Activated CD4-positive, alpha-beta T cell treated with anti-CD3 and anti-CD28 coated beads for 48 hours (primary cell): ENCODE results near the gene ISG15.
"Not testable (repeated sequence)": the region's sequence is repeated elsewhere in the genome, so short reads cannot be mapped to it uniquely, and the experiment has no call there.

ENCODE experiments used
- DNase-seq: peaks from one replicate; pipeline ENCODE4 v3.0.0-alpha.2; 2020

Gene ISG15

GRCh38 chr1:995665-996633 lies 17.3 kb upstream of the ISG15 start:
- DNase-seq, result no peak

- DNase-seq, result no peak
Measured at GRCh38 chr1:996851-997712, 16.2 kb upstream of the ISG15 start.

- no peak for DNase-seq
Measured at GRCh38 chr1:997713-997992, 15.6 kb upstream of the ISG15 start.

GRCh38 chr1:997993-998744 lies 15.1 kb upstream of the ISG15 start:
- no peak for DNase-seq

- DNase-seq, result no peak
Measured at GRCh38 chr1:998745-998994, 14.6 kb upstream of the ISG15 start.

DNA sequence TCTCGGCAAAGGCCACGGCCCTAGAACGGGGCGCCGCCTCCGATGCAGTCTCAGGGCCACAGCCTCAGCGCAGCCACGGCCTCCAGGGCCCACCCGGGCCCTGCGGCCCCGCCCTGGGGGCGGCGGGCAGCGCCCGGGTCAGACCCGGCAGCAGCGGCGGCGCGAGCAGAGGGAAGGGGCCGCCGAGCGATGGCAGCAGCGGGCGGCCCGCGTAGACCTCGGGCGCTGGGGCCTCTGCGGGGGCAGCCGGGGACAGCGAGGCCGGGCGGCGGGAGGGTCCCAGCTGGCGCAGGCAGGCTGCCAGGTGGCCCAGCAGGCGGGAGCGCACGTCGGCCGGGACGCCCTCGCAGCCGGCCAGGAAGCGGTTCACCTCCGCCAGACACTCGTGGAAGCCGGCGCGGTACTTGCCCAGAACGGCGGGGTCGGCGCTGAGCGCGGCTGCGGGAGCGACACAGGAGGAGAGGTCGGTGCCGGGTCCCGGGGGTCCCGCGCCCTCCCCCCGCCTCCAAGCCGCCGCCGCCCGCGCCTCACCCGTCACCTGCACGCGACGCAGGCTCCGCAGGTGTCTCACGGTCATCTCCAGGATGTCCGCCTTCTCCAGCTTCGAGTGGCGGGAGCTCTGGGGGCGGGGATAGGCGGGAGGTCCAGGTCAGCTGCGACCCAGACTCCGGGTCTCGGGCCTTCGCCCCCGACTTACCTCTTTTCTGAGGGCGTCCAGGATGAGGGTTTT lies 14.1 kb upstream of the ISG15 start:
- no peak for DNase-seq

GRCh38 chr1:999725-1000356 lies 13.5 kb upstream of the ISG15 start, which contains the start of gene HES4:
HES4 (minus strand) TSS chr1:1000097; CDS start chr1:999973, 124 bp downstream.
- DNase-seq, result peak; percentile 76

DNA sequence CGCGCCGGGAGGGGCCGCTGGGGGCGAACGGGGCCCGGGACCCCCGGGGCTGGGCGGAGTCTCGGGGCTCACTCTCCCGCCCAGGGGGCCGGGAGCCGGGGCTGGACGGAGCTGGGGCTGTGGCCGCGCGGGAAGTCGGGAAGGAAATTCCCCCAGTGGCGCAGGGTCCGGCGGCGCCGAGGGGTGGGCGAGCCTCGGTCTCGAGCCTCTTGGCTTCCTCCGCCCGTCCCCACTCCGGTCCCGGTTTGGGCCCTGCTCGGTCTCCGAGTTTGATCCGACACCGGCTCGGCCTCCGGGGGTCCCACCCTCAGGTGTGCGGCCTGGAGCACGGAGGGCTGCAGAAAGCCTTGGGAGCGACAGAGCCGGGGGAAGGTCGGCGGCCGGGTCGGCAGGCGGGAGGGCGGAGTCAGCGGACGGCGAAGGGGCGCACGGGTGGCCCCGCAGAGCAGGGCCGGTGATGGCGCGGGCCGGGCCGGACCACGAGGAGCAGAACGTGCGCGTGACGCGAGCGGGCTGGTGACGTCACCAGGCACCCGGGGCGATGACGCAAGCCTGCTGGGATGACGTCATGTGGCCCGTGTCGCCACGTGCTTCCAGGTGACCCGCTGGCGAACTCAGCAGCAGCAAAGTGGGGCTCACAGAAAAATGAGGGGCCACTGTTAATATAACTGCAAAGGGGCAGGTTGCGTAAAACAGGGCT lies 12.8 kb upstream of the ISG15 start:
- peak; percentile 82 for DNase-seq

- DNase-seq, result no peak
Measured at GRCh38 chr1:1001057-1001783, 12.1 kb upstream of the ISG15 start.

DNA sequence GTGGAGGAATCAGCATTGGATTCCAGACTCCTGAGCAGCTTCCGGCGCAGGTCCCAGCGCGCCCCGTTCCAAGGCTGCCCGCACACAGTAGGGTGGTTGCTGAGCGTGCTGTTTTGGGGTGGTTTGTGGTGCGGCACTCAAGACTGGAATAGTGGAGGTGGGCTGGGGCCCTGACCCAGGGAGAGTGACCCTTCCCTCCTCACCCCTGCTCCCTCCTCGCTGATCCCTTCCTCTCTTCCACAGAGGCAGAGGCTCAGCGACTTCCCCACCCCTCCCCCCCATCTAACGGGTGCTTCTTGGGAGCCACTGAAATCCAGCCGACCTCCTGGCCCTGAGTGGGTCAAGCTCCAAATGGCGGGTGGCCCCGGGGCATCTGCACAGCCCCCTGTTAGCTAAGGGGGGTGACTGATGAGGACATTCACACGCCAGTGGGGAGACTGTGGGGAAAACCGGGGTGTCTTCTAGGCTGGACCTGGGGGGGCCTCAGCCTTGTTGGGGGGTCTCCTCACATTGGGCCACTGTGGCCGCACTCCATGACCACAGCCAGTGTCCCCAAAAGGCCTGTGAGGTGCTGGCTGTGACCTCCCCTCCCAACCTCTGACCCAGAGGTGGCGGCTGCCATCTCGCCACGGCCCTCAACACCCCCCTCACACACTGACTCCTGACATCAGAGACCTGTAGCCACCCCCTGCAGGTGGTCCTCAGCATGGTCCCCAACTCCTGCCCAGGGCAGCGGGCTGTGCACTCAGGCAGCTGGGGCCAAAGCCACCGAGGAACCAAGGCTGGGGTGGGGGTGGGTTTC lies 9.5 kb upstream of the ISG15 start:
- no peak for DNase-seq

- no peak for DNase-seq
Measured at GRCh38 chr1:1004420-1004779, 8.9 kb upstream of the ISG15 start.

DNA sequence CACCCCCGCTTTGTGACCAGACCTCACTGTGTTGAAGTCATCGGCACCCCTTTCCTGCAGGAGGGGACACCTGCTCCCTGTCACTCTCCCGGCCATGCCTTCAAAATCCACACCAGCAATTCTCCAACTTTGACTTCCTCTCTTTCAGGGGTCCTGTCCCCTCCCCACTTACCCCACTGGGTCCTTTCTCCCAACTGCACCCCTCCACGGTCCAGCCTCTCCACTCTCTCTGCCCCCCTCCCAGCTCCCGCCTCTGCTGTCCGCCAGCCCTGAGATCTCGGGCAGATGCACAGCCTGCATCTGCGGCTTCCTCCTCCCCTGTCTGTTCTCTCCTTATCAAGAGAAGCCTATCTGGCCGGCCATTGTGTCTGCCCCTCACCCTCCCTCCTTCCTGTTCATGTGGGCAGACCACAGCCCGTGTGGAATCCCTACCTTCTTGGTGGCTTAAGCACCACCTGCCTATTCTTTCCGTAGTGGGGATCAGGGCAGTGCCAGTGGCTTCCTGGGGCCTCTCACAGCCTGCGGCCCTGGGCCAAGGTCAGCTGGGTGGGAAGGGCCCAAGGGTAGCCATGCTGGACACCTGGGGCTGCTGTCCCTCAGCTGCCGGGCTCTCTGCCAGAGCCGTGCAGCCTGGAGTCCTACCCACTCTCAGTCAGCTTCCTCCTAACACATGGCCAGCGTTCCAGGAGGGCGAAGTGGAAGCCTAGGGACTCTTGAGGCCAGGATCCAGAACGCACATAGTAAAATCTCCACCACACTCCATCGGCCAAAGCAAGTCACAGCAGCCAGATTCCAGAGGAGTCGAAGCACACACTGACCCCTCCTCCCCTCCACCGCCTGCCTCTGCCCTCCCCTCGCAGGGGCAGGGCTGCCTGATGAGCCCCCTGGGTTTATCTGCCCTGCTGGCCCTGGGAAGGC lies 8.3 kb upstream of the ISG15 start:
- no peak for DNase-seq

DNA sequence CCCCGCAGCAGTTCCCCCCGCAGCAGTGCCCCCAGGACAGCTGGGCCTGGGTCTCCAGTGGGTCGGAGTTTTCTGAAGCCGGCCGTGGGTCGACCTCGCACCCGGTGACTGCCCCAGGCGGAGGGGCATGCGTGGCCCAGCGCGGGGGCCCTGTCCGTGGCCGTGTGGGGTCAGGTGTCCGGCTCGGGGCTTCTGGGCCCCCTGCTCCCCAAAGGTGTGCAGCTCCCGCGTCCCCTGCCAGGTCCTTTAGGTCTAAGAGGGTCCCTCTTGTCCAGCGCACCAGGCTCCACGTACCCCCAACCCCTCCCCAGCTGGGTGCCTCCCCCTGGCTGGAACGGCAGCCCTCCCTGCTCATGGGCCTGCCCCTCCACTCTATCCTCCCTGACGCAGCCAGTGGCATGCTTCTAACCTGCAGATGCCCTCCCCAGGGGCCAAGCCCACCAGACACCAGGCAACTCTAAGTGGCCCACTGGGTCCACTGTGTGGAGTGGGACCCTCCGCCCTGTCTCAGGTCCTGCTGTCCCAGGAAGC lies 7.5 kb upstream of the ISG15 start:
- DNase-seq, result no peak

GRCh38 chr1:1006305-1007159 lies 6.8 kb upstream of the ISG15 start:
- DNase-seq, result no peak

DNA sequence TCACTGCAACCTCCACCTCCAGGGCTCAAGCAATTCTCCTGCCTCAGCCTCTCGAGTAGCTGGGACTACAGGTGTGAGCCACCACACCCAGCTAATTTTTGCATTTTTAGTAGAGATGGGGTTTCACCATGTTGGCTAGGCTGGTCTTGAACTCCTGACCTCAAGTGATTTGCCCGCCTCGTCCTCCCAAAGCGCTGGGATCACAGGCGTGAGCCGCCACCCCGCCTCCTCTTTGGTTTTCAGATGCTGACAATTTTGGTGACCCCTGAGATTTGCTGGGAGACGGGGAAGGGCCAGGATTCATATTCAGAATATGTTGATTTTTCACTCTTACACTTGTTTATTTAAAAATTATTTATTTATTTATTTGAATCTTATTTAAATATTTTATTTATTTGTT lies 3.2 kb upstream of the ISG15 start:
- not testable (repeated sequence) for DNase-seq

DNA sequence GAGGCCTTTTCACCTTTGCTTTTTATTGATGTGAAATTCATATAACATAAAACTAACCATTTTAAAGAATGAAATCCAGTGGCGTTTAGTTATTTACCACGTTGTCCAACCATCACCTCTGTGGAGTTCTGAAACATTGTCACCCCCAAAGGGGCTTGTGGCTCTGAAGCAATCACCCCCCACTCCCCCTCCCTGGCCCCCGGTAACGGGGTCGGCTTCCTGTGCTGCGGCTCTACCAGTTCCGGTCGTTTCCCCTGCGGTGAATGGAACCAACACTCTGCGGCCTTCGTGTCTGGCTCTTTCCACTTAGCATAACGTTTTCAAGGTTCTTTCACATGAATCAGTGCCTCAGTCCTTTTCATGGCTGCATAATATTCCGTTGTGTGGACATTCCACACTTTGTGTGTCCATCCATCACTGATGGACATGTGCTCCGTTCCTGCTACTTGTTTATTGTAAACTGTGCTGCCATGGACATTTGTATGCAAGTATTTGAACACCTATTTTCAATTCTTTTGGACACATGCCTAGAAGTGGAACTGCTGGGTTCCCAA lies 1.8 kb upstream of the ISG15 start:
- DNase-seq, result no peak

GRCh38 chr1:1012736-1013104 lies 577 bp upstream of the ISG15 start:
- not testable (repeated sequence) for DNase-seq
